HG03139 (cell line): ENCODE measurements around the gene TRIM17.
"Not testable (repeated sequence)": the region's sequence is repeated elsewhere in the genome, so short reads cannot be mapped to it uniquely, and the experiment has no call there.

Source experiments
- ATAC-seq: cut with Tn5 transposase; IDR thresholded peaks from one replicate; pipeline ENCODE4 v1.9.1; 2021; ENCODE audit not compliant: unreplicated experiment

TRIM17 gene

GRCh38 chr1:228448372-228448771 is 31.7 kb upstream of the TRIM17 start:
- no peak for ATAC-seq

- no peak for ATAC-seq
These were observed 30.2 kb upstream of the TRIM17 start for GRCh38 chr1:228446852-228447251.

- no peak for ATAC-seq
These were observed 29.4 kb upstream of the TRIM17 start for GRCh38 chr1:228445843-228446650.

DNA sequence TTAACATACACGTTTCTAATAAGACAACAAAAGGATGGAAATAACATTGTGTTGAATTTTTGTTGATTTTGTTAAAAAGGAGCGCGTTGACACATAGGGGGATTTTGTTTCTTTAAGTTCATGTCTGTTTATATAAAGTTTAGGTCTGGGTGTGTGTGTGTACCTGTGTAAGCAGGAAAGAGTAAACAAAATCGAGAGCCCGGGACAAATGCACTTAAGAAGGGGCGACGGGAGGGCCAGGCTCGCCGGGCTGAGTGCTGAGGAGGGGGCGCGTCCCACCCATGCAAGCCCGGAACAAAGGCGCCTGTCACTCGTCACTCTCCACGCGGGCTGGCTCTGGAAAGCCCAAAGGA is 28.8 kb upstream of the TRIM17 start:
- ATAC-seq, result no peak

DNA sequence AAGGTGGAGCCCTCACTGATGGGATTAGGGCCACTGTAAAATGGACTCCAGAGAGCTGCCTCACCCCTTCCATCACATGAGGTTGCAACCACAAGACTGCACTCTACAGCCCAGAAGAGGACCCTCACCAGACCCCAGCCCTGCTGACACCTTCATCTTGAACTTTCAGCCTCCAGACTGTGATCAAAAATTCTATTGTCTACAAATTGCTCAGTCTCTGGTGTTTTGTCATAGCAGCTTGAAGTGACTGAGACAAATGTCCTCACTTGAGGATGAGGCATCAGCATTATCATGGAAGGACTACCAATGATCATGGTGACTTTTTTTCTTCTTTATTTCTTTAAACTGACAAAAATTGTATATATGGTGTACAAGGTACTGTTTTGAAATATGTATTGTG is 26.7 kb upstream of the TRIM17 start:
- ATAC-seq, result no peak

DNA sequence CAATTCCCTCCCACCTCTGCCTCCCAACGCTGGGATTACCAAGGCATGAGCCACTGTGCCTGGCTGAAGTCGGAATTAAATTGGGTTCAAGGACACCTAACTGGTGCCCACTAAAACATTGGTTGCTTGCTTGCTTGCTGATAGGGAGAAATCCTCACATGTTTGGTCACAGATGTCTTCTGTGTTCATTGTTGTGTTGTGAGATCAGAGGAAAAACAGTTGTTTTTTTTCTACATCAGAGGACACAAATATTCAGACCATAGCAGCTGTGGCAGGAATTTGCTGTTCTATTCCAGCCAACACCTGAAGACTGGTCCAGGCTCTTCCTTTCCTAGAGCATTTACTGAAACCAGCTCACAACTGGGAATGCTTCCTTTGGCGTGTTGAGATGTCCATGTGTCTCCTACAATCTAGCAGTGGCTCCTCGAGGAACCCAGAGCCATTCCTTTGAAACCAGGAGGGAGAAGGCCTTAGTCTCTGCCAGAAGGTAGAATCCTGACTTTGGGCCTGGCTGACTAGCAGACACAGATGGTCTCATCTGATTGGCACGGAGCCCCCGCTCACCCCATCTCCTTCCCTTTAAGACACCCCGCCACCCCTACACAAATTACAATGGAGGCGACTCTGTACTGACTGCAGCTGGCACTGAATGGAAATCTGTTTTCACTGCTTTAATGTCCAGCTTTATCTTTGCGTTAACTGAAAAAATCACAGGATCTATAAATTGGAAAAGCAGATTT is 24.3 kb upstream of the TRIM17 start:
- ATAC-seq, result no peak

DNA sequence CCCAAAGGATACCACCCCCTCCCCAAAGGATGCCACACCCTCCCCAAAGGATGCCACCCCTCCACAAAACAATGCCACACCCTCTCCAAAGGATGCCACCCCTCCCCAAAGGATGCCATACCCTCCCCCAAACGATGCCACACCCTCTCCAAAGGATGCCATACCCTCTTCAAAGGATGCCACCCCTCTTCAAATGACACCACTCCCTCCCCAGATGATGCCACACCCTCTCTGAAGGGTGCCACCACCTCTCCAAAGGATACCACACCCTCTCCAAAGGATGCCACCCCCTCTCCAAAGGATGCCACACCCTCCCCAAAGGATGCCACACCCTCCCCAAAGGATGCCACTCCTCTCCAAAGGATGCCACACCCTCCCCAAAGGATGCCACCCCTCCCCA is 21.6 kb upstream of the TRIM17 start:
- no peak for ATAC-seq

GRCh38 chr1:228437424-228437962 is 20.8 kb upstream of the TRIM17 start:
- ATAC-seq, result no peak

DNA sequence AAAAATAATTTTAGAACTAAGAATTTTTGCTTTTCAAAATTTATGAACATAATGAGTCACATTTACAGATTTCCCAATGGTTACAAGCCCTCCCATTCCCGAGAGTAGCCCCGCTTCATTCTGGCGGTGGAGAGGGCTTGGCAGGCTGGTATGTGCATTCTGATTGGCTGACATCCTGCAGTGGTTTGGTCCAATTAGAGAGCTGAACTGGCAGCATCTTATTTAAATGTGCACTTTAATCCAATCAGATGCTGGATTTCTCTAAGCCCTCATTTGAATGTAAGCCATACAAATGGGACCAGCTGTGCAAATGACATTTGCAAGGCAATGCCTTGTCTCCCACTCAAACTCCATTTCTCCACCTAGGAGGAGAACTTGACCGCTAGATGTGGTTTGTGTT is 18.0 kb upstream of the TRIM17 start:
- ATAC-seq, result no peak

DNA sequence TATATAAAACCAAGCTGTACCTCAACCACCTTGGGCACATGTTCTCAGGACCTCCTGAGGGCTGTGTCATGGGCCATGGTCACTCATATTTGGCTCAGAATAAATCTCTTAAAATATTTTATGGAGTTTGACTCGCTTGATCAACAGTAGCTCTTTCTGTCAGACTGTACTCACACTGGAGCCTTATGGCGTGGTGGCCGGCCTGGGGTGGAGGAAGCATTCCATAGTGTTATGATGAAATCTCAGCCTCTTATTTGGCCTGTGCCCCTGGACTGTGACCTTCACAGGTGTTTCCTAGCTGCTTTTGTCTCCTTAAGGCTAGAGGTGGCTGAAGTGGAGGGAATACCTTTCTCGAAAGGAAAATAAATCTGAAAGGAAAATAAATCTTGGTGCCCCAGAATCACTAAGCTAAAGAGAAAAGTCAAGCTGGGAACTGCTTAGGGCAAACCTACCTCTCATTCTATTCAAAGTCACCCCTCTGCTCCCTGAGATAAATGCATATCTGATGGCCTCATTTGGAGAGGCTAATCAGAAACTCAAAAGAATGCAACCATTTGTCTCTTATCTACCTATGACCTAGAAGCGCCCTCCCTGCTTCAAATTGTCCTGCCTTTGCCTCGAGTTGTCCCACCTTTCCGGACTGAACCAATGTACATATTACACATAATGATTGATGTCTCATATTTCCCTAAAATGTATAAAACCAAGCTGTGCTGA is 16.8 kb upstream of the TRIM17 start:
- not testable (repeated sequence) for ATAC-seq

DNA sequence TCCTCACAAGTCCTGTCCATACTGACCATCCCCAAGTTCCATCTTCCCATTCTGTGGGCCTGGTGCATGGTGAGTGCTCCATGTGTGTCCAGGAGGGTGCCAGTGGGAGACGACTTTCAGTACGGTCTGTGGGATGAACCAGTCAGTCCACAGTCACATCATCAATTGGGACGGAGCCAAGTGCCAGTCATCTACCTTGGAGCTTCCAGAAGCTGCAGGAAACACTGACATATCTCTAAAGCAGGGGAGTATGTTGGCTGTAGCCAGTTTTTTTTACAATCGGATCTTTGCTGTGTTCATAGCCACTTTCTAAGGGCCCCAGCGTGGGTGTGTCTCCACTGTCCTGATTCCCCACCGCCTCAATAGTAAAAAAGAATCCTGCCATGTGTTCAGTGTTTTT is 13.6 kb upstream of the TRIM17 start:
- ATAC-seq, result no peak

DNA sequence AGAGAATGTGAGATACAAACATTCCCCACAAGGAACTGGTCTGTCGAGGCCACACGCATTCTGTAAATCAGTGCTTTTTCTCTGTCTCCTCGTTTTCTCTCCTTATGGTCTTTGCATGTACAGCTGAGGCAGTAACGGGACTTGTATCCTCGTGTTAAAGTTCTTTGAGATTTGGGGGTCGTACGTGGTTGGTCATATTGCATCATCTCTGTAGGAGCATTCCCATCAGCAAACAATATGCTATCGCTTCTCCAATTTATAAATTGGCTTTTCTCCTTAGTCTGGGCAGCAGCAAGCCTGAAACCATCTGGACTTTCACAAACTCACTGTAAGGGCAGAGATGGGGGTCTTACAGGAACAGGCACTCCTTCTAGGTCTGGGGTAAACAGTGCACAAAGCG is 13.0 kb upstream of the TRIM17 start:
- no peak for ATAC-seq

- ATAC-seq, result no peak
These were observed 12.3 kb upstream of the TRIM17 start for GRCh38 chr1:228429007-228429406.

DNA sequence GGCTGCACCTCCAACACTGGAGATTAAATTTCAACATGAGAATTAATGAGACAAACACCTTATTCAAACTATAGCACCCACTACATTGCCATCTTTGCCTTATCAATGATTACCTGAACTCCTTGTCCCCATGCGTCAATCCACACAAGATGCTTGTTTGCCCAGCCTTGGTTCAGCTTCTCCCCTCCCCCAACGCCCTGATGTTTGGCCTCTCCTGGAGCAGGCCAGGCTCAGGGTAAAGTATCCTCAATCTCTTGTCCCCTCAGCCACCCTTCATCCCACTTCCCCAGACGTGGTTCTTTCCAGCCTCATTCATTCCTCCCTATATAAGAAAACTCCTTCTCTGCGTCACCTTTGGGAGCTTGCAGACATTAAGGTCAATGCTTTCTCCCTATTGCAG is 11.8 kb upstream of the TRIM17 start:
- no peak for ATAC-seq

DNA sequence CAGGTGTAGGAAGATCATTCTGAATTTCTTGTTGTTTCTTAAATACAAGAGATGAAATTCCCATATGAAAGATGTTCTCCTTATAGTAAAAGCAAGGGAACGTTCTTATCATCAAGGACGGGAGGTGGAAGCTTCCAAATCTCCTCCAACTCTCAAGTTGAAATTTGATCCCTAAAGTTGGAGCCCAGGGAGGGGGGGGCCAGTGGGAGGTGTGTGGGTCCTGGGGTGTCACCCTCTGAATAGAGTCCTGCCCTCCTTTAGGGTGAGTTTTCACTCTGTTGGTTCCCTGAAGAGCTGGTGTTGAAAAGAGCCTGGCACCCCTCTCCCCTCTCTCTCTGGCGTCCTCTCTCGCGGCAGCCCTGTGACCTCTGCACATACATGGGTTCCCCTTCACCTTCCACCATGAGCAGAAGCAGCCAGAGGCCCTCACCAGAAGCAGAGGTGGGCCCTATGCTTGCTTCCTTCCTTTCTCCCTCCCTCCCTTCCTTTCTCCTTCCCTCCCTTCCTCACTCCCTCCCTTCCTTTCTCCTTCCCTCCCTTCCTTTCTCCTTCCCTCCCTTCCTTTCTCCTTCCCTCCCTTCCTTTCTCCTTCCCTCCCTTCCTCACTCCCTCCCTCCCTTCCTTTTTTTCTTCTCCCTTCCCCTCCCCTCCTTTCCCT is 10.0 kb upstream of the TRIM17 start:
- ATAC-seq, result no peak

DNA sequence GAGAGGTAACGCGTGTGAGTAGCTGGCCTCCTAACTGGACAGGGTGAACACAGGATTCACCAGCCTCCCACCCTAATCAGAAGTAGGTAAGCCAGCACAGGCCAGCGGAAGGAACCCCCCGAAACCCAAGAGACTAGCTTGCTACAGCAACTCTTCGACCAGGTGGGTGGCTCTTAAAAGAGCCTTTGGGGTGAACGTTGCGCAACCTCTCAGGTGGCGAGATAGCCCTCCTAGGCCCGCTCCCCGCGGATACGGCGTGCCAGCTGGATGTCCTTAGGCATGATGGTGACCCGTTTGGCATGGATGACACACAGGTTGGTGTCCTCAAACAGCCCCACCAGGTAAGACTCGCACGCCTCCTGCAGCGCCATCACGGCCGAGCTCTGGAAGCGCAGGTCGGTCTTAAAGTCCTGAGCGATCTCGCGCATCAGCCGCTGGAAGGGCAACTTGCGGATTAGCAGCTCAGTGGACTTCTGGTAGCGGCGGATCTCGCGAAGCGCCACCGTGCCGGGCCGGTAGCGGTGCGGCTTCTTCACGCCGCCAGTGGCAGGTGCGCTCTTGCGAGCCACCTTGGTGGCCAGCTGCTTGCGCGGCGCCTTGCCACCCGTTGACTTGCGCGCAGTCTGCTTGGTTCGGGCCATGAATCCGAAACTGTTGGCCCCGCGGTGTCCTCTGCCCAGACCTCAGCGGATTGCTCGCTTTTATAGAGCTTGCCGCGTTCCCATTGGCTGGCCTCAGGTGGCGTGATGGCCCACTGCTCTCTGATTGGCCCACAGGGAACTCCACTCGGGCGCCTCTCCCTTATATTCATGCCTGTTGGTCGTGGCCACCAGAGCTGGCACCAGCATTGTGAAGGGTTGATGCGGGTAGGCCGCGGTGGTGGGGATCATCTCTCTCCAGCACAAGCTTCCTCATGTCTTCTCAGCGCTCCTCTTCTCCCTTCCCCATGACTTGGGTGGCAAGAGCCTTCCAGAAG is 8.3 kb upstream of the TRIM17 start:
- ATAC-seq, result no peak

GRCh38 chr1:228423404-228424053 is 6.9 kb upstream of the TRIM17 start:
- no peak for ATAC-seq

DNA sequence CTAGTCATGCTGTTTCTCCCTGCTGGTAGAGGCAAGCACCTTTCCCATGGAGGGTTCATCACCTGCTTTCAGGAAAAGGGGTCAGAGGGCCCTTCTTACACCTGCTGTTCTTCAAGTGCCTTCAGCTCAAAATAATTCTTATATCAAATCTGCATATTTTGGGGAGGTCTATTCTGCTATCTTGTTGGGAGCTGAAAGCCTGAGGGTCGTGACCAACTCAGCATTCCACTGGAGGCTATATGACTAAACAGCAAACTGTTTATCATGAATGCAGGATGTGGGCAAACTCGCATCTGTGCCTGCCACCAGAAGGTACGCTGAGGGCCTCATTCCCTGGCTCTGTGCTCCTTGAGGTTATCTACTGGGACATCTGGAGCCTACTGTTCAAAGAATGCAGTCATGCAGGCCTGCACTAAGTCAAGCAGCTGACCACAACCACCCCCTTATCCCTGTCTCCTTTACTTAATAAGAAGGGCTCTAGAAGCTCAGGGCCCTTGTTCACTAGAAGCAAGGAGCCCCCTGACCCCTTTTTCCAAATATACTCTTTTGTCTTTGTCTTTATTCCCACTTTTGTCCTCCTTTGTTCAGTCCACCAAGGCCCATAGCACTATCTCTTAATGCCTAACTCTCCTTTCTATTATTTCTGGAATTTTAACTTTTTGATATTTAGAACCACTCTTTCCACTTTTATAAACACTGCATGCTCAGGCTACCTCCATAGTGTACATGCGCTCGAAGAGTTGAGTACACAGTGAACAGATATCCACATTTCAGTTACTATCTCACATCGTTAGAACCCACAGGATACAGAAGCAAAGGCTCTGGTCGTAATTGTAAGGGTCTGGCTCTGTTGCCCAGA is 4.5 kb upstream of the TRIM17 start:
- ATAC-seq, result no peak
